Type B pancreatic cell (in vitro differentiated cells): ENCODE data around the gene RNH1. TPM values are rescaled to one million over a fixed set of nuclear protein-coding genes. Genes with fewer than 3 reads are reported as not detected.

Source experiments
- DNase-seq: peaks from one replicate; pipeline ENCODE4 v3.0.0; 2021; ENCODE audit warnings: mixed read lengths; ENCODE audit not compliant: unreplicated experiment; ENCODE audit errors: extremely low spot score
- H3K27ac Mint-ChIP-seq: 2 replicates; pipeline ENCODE4 v1.8.0; 2021; ENCODE audit warnings: mild to moderate bottlenecking, mixed read lengths
- H3K27me3 Mint-ChIP-seq: 2 replicates; pipeline ENCODE4 v1.8.0; 2021; ENCODE audit warnings: mixed read lengths
- H3K36me3 Mint-ChIP-seq: 2 replicates; pipeline ENCODE4 v1.8.0; 2021; ENCODE audit warnings: mixed read lengths
- H3K4me1 Mint-ChIP-seq: one replicate; pipeline ENCODE4 v1.8.0; 2021; ENCODE audit warnings: mixed read lengths; ENCODE audit not compliant: unreplicated experiment
- H3K4me3 Mint-ChIP-seq: 2 replicates; pipeline ENCODE4 v1.8.0; 2021; ENCODE audit warnings: mild to moderate bottlenecking, mixed read lengths
- H3K9me3 Mint-ChIP-seq: 2 replicates; pipeline ENCODE4 v1.8.0; 2021; ENCODE audit warnings: mixed read lengths
- CTCF ChIP-seq: fragments of 200-600 bp; sonication (generic); conservative IDR thresholded peaks from 2 replicates; pipeline ENCODE4 v1.5.0; 2021; ENCODE audit warnings: antibody characterized with exemption, mild to moderate bottlenecking
- total RNA-seq: library from RNA; stranded (reverse); gene quantifications from 2 replicates; pipeline ENCODE4 v1.2.1, GENCODE V29; 2021; ENCODE audit warnings: low replicate concordance

RNH1 gene
- total RNA-seq, 1 donor from 2014 or later = 84.5 TPM

- no peaks in the 10 kb centered on the region for H3K36me3 Mint-ChIP-seq
- no peak for DNase-seq
- no peak for TF ChIP-seq CTCF
- no peak overlapping the region for H3K4me3 Mint-ChIP-seq
- no peaks in the 10 kb centered on the region for H3K27me3 Mint-ChIP-seq
- H3K4me1 Mint-ChIP-seq = no peaks in the 10 kb centered on the region
- no peak overlapping the region for H3K27ac Mint-ChIP-seq
- H3K9me3 Mint-ChIP-seq = no peaks in the 10 kb centered on the region
Observed at GRCh38 chr11:548700-549603, 41.9 kb upstream of the RNH1 start.

- Mint-ChIP-seq H3K4me3 (no peak overlapping the region), H3K36me3 (no peaks in the 10 kb centered on the region)
Observed at GRCh38 chr11:545171-545570, 38.1 kb upstream of the RNH1 start.

GRCh38 chr11:544817-545166 is 37.8 kb upstream of the RNH1 start:
- DNase-seq = no peak
- Mint-ChIP-seq H3K27ac (no peak overlapping the region), H3K36me3 (no peaks in the 10 kb centered on the region), H3K9me3 (no peaks in the 10 kb centered on the region), H3K4me3 (no peak overlapping the region), H3K4me1 (no peaks in the 10 kb centered on the region), H3K27me3 (no peaks in the 10 kb centered on the region)
- TF ChIP-seq CTCF = no peak

More at GRCh38 chr11:545171-545570, 38.1 kb upstream of the RNH1 start:
- Mint-ChIP-seq H3K9me3 (no peaks in the 10 kb centered on the region), H3K4me1 (no peaks in the 10 kb centered on the region), H3K27ac (no peak overlapping the region), H3K27me3 (no peaks in the 10 kb centered on the region)
- TF ChIP-seq CTCF = no peak
- no peak for DNase-seq

- Mint-ChIP-seq H3K9me3 (no peaks in the 10 kb centered on the region), H3K36me3 (no peaks in the 10 kb centered on the region), H3K4me1 (no peaks in the 10 kb centered on the region), H3K27me3 (peaks cover 14% of the 10 kb centered on the region), H3K27ac (no peak overlapping the region), H3K4me3 (no peak overlapping the region)
- no peak for DNase-seq
- TF ChIP-seq CTCF = no peak
Observed at GRCh38 chr11:541433-541885, 34.4 kb upstream of the RNH1 start.

GRCh38 chr11:540583-541432 is 33.8 kb upstream of the RNH1 start:
- H3K4me1 Mint-ChIP-seq = no peaks in the 10 kb centered on the region
- no peaks in the 10 kb centered on the region for H3K36me3 Mint-ChIP-seq
- H3K27me3 Mint-ChIP-seq = peaks cover 18% of the 10 kb centered on the region
- H3K4me3 Mint-ChIP-seq = no peak overlapping the region
- no peak for DNase-seq
- no peak overlapping the region for H3K27ac Mint-ChIP-seq
- H3K9me3 Mint-ChIP-seq = no peaks in the 10 kb centered on the region
- no peak for TF ChIP-seq CTCF
